Thyroid gland (tissue), 4 donors: ENCODE data around the gene PRKCH.

ENCODE experiments used
- POLR2A ChIP-seq, 2 donors: fragments of 450-650 bp; IDR thresholded peaks; one replicate each; pipeline ENCODE4 v1.6.1; 2017; ENCODE audit warnings: antibody characterized with exemption in 2 of 2, mild to moderate bottlenecking in 2 of 2, moderate library complexity in 1 of 2
- TF ChIP-seq, protein P1 (sequence below), 6 experiments: fragments of 200-600 bp in 3 of 6; fragments of 450-650 bp in 3 of 6; sonication (generic) in 3 of 6; IDR thresholded peaks; one replicate each; pipeline ENCODE4 v1.5.1; 2016 to 2019; ENCODE audit warnings: antibody characterized with exemption in 6 of 6, mild to moderate bottlenecking in 2 of 6, inconsistent platforms in 1 of 6, moderate library complexity in 1 of 6

DNA sequence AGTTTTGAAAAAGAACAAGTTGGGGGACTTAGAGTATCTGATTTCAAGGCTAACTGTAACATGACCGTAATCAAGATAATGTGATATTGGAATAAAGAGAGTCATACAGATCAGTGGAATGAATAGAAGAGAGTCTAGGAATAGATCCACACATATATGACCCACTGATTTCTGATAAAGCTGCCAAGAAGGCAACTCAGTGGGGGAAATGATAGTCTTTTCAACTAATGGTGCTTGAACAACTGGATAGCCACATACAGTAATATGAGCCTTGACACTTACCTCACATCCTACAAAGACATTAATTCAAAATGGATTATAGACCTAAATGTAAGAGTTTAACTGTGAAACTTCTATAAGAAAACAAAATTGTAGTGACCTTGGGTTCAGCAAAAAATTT, 3.8 kb downstream of the PRKCH start:
- TF ChIP-seq, protein P1, sequence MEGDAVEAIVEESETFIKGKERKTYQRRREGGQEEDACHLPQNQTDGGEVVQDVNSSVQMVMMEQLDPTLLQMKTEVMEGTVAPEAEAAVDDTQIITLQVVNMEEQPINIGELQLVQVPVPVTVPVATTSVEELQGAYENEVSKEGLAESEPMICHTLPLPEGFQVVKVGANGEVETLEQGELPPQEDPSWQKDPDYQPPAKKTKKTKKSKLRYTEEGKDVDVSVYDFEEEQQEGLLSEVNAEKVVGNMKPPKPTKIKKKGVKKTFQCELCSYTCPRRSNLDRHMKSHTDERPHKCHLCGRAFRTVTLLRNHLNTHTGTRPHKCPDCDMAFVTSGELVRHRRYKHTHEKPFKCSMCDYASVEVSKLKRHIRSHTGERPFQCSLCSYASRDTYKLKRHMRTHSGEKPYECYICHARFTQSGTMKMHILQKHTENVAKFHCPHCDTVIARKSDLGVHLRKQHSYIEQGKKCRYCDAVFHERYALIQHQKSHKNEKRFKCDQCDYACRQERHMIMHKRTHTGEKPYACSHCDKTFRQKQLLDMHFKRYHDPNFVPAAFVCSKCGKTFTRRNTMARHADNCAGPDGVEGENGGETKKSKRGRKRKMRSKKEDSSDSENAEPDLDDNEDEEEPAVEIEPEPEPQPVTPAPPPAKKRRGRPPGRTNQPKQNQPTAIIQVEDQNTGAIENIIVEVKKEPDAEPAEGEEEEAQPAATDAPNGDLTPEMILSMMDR (IDR thresholded peaks at IDR 0.05): no peak
- no peak for TF ChIP-seq POLR2A (IDR thresholded peaks at IDR 0.05)
